Measurements from ENCODE around the gene PTGES.

PTGES gene

GRCh38 chr9:129724456-129725190 is 28.2 kb downstream of the PTGES start:
- TF ChIP-seq CTCF (conservative IDR thresholded peaks at IDR 0.05; ENCODE audit: low read length), result no peak
- no peak for DNase-seq (ENCODE audit: low read depth)
- H3K4me3 ChIP-seq (ENCODE audit: low read length), result no peak overlapping the region

DNA sequence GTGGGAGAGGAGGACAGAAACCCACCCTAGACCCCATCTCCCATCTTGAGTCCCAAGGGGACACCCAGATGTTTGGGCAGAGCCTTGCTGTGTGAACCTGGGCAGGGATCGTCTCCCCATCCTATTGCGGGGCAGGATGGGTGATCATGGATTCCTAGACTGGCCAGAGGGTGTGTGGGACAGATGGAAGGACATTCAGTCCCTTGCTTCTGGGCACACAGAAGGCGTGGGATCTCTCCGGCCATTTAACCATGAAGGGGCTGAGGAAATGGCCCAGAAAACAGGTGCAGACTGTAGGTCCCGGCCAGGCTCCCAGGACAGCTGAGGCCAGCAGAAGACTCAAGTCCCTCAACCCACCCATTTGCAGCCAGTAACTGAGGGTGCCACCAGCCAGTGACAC is 29.9 kb downstream of the PTGES start:
- TF ChIP-seq CTCF (conservative IDR thresholded peaks at IDR 0.05; ENCODE audit: low read length), result no peak
- H3K4me3 ChIP-seq (ENCODE audit: low read length), result no peak overlapping the region
- no peak for DNase-seq (ENCODE audit: low read depth)

DNA sequence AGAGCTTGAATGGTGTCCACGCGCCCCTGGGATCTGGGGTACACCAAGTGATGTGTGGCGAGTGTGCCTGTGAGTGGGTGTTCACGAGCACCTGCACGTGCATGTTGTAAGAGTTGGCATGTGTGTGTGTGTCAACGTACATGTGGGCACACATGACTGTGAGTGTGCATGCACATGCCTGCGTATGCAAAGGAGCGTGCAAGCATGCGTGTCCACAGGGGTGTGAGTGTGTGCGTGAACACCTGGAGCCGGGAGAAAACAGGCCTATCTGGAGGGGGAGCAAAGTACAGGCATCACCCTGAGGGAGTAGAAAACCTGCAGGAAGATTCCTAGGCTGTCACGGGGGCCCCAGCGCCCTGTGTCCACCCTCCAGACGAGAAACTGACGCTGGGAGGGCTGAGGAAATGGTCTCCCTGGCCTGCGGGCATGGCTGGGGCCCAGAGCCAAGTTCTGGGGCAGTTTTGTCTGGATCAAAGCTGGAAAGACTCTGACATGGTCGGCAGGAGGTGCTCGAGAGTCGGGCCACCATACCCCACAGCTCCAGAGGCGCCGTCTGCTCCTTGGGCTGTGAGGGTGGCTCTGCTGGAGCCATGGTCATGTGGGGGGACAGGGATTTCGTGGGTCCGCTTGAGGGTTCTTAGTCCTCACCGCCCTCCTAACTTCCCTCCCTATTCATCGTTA is 31.8 kb downstream of the PTGES start:
- no peak overlapping the region for H3K4me3 ChIP-seq (ENCODE audit: low read length)

DNA sequence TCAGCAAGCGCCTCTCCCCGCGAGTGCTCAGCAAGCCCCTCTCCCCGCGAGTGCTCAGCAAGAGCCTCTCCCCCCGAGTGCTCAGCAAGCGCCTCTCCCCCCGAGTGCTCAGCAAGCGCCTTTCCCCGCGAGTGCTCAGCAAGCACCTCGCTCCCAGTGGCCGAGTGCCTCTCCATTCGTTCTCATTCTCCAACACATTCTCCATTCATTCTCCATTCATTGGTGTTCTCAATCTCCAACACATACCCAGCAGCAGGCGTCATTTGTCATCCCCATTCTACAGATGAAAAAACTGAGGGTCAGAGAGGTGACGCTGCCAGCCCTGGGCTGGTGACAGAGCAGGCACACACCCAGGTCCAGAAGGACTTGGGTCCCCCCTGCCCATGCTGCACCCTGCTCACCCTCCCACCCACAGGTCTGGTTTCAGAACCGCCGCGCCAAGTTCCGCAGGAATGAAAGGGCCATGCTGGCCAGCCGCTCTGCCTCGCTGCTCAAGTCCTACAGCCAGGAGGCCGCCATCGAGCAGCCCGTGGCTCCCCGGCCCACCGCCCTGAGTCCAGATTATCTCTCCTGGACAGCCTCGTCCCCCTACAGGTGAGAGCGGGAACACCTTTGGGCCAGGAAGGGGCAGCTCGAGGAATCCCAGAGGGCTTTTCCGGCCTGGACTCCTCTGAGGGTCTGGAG is 32.5 kb downstream of the PTGES start:
- no peak for DNase-seq (ENCODE audit: low read depth)
- peak; percentile 20; the same call in 1 of the 2 replicates for TF ChIP-seq CTCF (conservative IDR thresholded peaks at IDR 0.05; ENCODE audit: low read length)

More for the DNA sequence above, 31.8 kb downstream of the PTGES start:
- no peak for TF ChIP-seq CTCF (conservative IDR thresholded peaks at IDR 0.05; ENCODE audit: low read length)
- no peak for DNase-seq (ENCODE audit: low read depth)

DNA sequence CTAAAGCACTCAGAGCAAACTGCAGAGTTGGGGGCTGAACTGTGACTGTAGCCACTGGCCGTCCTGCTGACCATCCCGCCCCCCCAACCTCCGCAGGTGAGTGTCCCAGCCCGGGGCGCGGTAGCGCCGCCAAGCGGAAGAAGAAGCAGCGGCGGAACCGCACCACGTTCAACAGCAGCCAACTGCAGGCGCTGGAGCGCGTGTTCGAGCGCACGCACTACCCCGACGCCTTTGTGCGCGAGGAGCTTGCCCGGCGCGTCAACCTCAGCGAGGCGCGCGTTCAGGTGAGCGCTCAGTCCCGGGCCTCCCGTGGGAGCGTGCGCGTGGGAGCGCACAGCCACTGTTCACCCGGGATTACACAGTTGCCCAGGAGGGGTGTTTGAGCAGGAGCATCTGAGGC is 33.7 kb downstream of the PTGES start:
- no peak for TF ChIP-seq CTCF (conservative IDR thresholded peaks at IDR 0.05; ENCODE audit: low read length)
- no peak overlapping the region for H3K4me3 ChIP-seq (ENCODE audit: low read length)
- DNase-seq (ENCODE audit: low read depth), result no peak

More for the DNA sequence above, 32.5 kb downstream of the PTGES start:
- H3K4me3 ChIP-seq (ENCODE audit: low read length), result no peak overlapping the region

DNA sequence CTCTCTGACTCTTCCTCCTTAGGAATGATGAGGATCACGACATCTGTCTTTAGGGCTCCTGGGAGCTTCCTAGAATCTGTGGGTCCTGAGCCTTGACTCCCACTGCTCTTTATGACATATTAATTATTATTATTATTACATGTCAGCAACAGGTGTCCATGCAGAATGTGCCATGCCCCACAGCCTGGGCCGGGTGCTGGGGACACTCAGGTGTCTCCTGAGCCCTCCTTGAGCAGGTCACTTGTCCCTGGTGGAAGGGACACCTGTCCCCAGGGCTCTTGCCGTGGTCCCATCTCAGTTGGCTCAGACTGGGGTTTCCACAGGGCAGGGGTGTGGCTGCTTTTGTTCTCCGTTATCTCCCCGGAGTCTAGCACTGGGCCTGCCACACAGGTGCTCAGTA is 34.2 kb downstream of the PTGES start:
- TF ChIP-seq CTCF (conservative IDR thresholded peaks at IDR 0.05; ENCODE audit: low read length), result no peak
- no peak overlapping the region for H3K4me3 ChIP-seq (ENCODE audit: low read length)
- no peak for DNase-seq (ENCODE audit: low read depth)

All from AG10803 (cell line).